Kidney epithelial cell (primary cell): ENCODE measurements around the gene TUBG2. TPM values are rescaled to one million over a fixed set of nuclear protein-coding genes. Genes with fewer than 3 reads are reported as not detected.
"Not testable (repeated sequence)": the region's sequence is repeated elsewhere in the genome, so short reads cannot be mapped to it uniquely, and the experiment has no call there.

ENCODE experiments used
- DNase-seq: peaks from one replicate; pipeline ENCODE4 v3.0.0-alpha.2; 2010; ENCODE audit warnings: low read depth
- H3K27me3 ChIP-seq: 2 replicates; pipeline ENCODE4 v1.6.0; 2011; ENCODE audit warnings: low read length; ENCODE audit not compliant: control insufficient read depth, insufficient read depth
- H3K36me3 ChIP-seq: 2 replicates; pipeline ENCODE4 v1.5.1; 2011; ENCODE audit warnings: low read length; ENCODE audit not compliant: control insufficient read depth, insufficient read depth
- H3K4me3 ChIP-seq: 2 replicates; pipeline ENCODE4 v1.5.1; 2011; ENCODE audit warnings: low read depth, mild to moderate bottlenecking, control low read depth, low read length
- CTCF ChIP-seq: IDR thresholded peaks from 2 replicates; pipeline ENCODE4 v1.5.1; 2011; ENCODE audit warnings: mild to moderate bottlenecking, moderate library complexity, low read length, control low read depth, inconsistent platforms; ENCODE audit not compliant: insufficient read depth, poor library complexity, severe bottlenecking
- total RNA-seq: library from RNA; depleted of rRNA; stranded (reverse); fragments of >200 nt; gene quantifications from 2 replicates; pipeline ENCODE4 v1.2.3, GENCODE V29; 2015

TUBG2 gene
- total RNA-seq, result 11.3 and 15.0 TPM in 2 replicates

- Histone ChIP-seq H3K36me3 (peaks cover 1% of the 10 kb centered on the region), H3K27me3 (no peaks in the 10 kb centered on the region), H3K4me3 (peak within 1 kb of the TSS; percentile 58)
- no peak for TF ChIP-seq CTCF
- no peak for DNase-seq
Measured at GRCh38 chr17:42659079-42659931, at the start of gene TUBG2. TUBG2 (plus strand) TSS chr17:42659284; CDS start chr17:42659504, 220 bp downstream.

GRCh38 chr17:42609814-42610801, 49.0 kb upstream of the TUBG2 start:
- not testable (repeated sequence) for DNase-seq

GRCh38 chr17:42612013-42612412, 47.1 kb upstream of the TUBG2 start:
- TF ChIP-seq CTCF, result no peak
- Histone ChIP-seq H3K4me3 (no peak overlapping the region), H3K27me3 (no peaks in the 10 kb centered on the region), H3K36me3 (peaks cover 2% of the 10 kb centered on the region)
- no peak for DNase-seq

More at GRCh38 chr17:42609814-42610801, 49.0 kb upstream of the TUBG2 start:
- not testable (repeated sequence) for H3K36me3 ChIP-seq, H3K27me3 ChIP-seq
- peak overlapping the region; percentile 97 for H3K4me3 ChIP-seq

- peaks cover 2% of the 10 kb centered on the region for H3K36me3 ChIP-seq
- TF ChIP-seq CTCF, result no peak
- no peak overlapping the region for H3K4me3 ChIP-seq
- no peaks in the 10 kb centered on the region for H3K27me3 ChIP-seq
- DNase-seq, result no peak
Measured at GRCh38 chr17:42613699-42614295, 45.3 kb upstream of the TUBG2 start.

- no peak for DNase-seq
- H3K4me3 ChIP-seq, result no peak overlapping the region
- no peaks in the 10 kb centered on the region for H3K36me3 ChIP-seq
- no peaks in the 10 kb centered on the region for H3K27me3 ChIP-seq
- TF ChIP-seq CTCF, result no peak
Measured at GRCh38 chr17:42617956-42618431, 41.1 kb upstream of the TUBG2 start.
